K562 (cell line): ENCODE data around the gene EEF1A1. TPM values are rescaled to one million over a fixed set of nuclear protein-coding genes. Genes with fewer than 3 reads are reported as not detected.

ENCODE experiments used
- BACH1 ChIP-seq: fragments of 200-800 bp; sonication (Bioruptor generic); IDR thresholded peaks from 2 replicates; pipeline ENCODE4 v1.6.1; 2016; ENCODE audit warnings: missing genetic modification characterization, missing compliant biosample characterization
- CSDE1 ChIP-seq, 2 experiments: fragments of 450-650 bp; IDR thresholded peaks; 2 replicates each; pipeline ENCODE4 v1.6.1; 2016; ENCODE audit warnings: mild to moderate bottlenecking in 1 of 2
- ETV6 ChIP-seq, 3 experiments: fragments of 150-350 bp in 1 of 3; sonication (generic) in 1 of 3; formaldehyde crosslinking in 1 of 3; IDR thresholded peaks; 2 replicates each; pipeline versions ENCODE4 v1.6.1 to v1.8.0; 2014 to 2022; ENCODE audit warnings: borderline replicate concordance in 2 of 3, low read depth in 2 of 3, antibody characterized with exemption in 1 of 3, low read length in 1 of 3, mild to moderate bottlenecking in 1 of 3, missing genetic modification reagents in 1 of 3
- HDAC1 ChIP-seq, 2 experiments: fragments of 450-650 bp; IDR thresholded peaks; 2 replicates each; pipeline ENCODE4 v1.6.1; 2016 to 2017; ENCODE audit warnings: inconsistent platforms in 1 of 2, mild to moderate bottlenecking in 1 of 2, moderate library complexity in 1 of 2
- KLF13 ChIP-seq: fragments of 450-650 bp; IDR thresholded peaks from 2 replicates; pipeline ENCODE4 v1.6.1; 2016; ENCODE audit warnings: missing genetic modification characterization, low read depth, mild to moderate bottlenecking, missing compliant biosample characterization, moderate library complexity, borderline replicate concordance
- PYGO2 ChIP-seq: fragments of 450-650 bp; IDR thresholded peaks from 2 replicates; pipeline ENCODE4 v1.6.1; 2016; ENCODE audit warnings: mild to moderate bottlenecking, missing genetic modification characterization, moderate library complexity, missing compliant biosample characterization
- SP2 ChIP-seq: IDR thresholded peaks from 2 replicates; pipeline ENCODE4 v1.6.1; 2011; ENCODE audit warnings: mild to moderate bottlenecking, low read depth, low read length, moderate library complexity; ENCODE audit not compliant: poor library complexity, severe bottlenecking; ENCODE audit errors: extremely low read depth
- STAT5B ChIP-seq: fragments of 250-450 bp; sonication (Bioruptor Pico); IDR thresholded peaks from 2 replicates; pipeline ENCODE4 v1.8.0; 2021; ENCODE audit warnings: mild to moderate bottlenecking, inconsistent platforms
- ZBTB17 ChIP-seq: fragments of 450-650 bp; formaldehyde crosslinking; IDR thresholded peaks from 2 replicates; pipeline ENCODE4 v1.4.0; 2020; ENCODE audit warnings: mild to moderate bottlenecking
- ZNF445 ChIP-seq: fragments of 250-450 bp; sonication (Bioruptor Pico); IDR thresholded peaks from 2 replicates; pipeline ENCODE4 v1.4.0; 2020; ENCODE audit warnings: low read depth, mild to moderate bottlenecking, moderate library complexity
- ZNF584 ChIP-seq: fragments of 200-800 bp; sonication (Bioruptor generic); IDR thresholded peaks from 2 replicates; pipeline ENCODE4 v1.6.1; 2016; ENCODE audit warnings: low read depth, mild to moderate bottlenecking, missing genetic modification characterization, missing compliant biosample characterization
- ZNF785 ChIP-seq: fragments of 250-450 bp; sonication (Bioruptor Pico); IDR thresholded peaks from 2 replicates; pipeline ENCODE4 v1.4.0; 2020; ENCODE audit warnings: mild to moderate bottlenecking
- polyA plus RNA-seq, 8 experiments: library from polyadenylated mRNA; depleted of rRNA in 4 of 8; stranded (reverse) in 5 of 8; unstranded in 3 of 8; fragments of >200 nt; fragmentation: Nextera tagmentation in 2 of 8; fragmentation: Illumina TruSeq in 1 of 8; extraction: Ambion mirVana in 2 of 8; extraction: Trizol in 1 of 8; gene quantifications; 2 replicates each; pipeline versions ENCODE4 v1.2.1 to v1.2.3, GENCODE V29; 2011 to 2014; ENCODE audit warnings: inconsistent platforms in 1 of 8, missing spikeins in 1 of 8
- total RNA-seq, 7 experiments: library from RNA; depleted of rRNA in 6 of 7; stranded (reverse); fragments of >200 nt in 6 of 7; fragmentation: Illumina TruSeq in 2 of 7; extraction: Trizol in 2 of 7; gene quantifications; 2 replicates each; pipeline versions ENCODE4 v1.2.1 to v1.2.3, GENCODE V29; 2011 to 2021; ENCODE audit warnings: low replicate concordance in 1 of 7
- TF ChIP-seq, protein P1 (sequence below), 2 experiments: fragments of 450-650 bp; IDR thresholded peaks; 2 replicates each; pipeline ENCODE4 v1.6.1; 2016
- TF ChIP-seq, protein P2 (sequence below): fragments of 250-450 bp; sonication (Bioruptor Pico); IDR thresholded peaks from 2 replicates; pipeline ENCODE4 v1.8.0; 2021; ENCODE audit warnings: borderline replicate concordance, mild to moderate bottlenecking, moderate library complexity; ENCODE audit not compliant: poor library complexity, severe bottlenecking
- TF ChIP-seq, protein P3 (sequence below): fragments of 250-450 bp; sonication (Bioruptor Pico); IDR thresholded peaks from 2 replicates; pipeline ENCODE4 v1.4.0; 2020; ENCODE audit warnings: mild to moderate bottlenecking, moderate library complexity, borderline replicate concordance
- TF ChIP-seq, protein P4 (sequence below): fragments of 250-450 bp; sonication (Bioruptor Pico); IDR thresholded peaks from 2 replicates; pipeline ENCODE4 v1.6.1; 2021; ENCODE audit warnings: mild to moderate bottlenecking
- TF ChIP-seq, protein P5 (sequence below): fragments of 450-650 bp; conservative IDR thresholded peaks from 2 replicates; pipeline ENCODE4 v1.6.1; 2016; ENCODE audit warnings: missing genetic modification characterization, low read depth, mild to moderate bottlenecking, control low read depth, missing compliant biosample characterization

EEF1A1 gene
- total and polyA plus RNA-seq, 9 of the 15 experiments (the other 6 are each of a cell fraction or from before 2014, with no cell fraction given): 6,453 to 17,323 (median 11,082) TPM

DNA sequence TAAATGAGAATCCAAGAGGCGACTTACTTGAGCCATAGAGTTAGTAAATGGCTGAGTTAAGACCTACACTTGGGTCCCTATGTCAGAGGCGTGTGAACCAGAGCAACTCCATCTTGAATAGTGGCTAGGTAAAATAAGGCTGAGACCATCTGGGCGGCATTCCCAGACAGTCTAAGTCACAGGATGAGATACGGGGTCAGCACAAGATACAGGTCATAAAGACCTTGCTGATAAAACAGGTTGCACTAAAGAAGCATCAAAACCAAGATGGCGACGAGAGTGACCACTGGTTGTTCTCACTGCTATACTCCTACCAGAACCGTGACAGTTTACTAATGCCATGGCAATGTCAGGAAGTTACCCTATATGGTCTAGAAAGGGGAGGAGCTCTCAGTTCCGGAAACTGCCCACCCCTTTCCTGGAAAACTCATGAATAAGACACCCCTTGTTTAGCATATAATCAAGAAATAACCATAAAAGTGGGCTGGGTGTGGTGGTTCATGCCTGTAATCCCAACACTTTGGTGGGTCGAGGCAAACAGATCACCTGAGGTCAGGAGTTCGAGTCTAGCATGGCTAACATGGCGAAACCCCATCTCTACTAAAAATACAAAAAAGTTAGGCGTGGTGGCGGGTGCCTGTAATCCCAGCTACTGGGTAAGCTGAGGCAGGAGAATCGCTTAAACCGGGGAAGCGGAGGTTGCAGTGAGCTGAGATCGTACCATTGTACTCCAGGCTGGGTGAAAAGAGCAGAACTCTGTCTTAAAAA lies 43.9 kb upstream of the EEF1A1 start (continued):
- TF ChIP-seq, protein P1, sequence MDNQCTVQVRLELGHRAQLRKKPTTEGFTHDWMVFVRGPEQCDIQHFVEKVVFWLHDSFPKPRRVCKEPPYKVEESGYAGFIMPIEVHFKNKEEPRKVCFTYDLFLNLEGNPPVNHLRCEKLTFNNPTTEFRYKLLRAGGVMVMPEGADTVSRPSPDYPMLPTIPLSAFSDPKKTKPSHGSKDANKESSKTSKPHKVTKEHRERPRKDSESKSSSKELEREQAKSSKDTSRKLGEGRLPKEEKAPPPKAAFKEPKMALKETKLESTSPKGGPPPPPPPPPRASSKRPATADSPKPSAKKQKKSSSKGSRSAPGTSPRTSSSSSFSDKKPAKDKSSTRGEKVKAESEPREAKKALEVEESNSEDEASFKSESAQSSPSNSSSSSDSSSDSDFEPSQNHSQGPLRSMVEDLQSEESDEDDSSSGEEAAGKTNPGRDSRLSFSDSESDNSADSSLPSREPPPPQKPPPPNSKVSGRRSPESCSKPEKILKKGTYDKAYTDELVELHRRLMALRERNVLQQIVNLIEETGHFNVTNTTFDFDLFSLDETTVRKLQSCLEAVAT (IDR thresholded peaks at IDR 0.05): peak in 1 of 2 experiments; percentile 53; a peak in 1 of 4 replicates
- TF ChIP-seq ETV6 (IDR thresholded peaks at IDR 0.05; ENCODE audit: borderline replicate concordance in 1 of 2, low read depth in 2 of 2, low read length in 1 of 2): no peak
- no peak for TF ChIP-seq ETV6 (CRISPR knock-in tag; IDR thresholded peaks at IDR 0.05; ENCODE audit: borderline replicate concordance)
- TF ChIP-seq SP2: no peak
- TF ChIP-seq ZNF584: peak; percentile 100
- TF ChIP-seq HDAC1 (IDR thresholded peaks at IDR 0.05): no peak
- TF ChIP-seq, protein P2, sequence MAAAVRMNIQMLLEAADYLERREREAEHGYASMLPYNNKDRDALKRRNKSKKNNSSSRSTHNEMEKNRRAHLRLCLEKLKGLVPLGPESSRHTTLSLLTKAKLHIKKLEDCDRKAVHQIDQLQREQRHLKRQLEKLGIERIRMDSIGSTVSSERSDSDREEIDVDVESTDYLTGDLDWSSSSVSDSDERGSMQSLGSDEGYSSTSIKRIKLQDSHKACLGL (CRISPR knock-in tag): peak; percentile 86
- TF ChIP-seq KLF13: peak; percentile 100
- TF ChIP-seq ZBTB17: peak; percentile 98
- peak; percentile 100 for TF ChIP-seq PYGO2
- TF ChIP-seq, protein P3, sequence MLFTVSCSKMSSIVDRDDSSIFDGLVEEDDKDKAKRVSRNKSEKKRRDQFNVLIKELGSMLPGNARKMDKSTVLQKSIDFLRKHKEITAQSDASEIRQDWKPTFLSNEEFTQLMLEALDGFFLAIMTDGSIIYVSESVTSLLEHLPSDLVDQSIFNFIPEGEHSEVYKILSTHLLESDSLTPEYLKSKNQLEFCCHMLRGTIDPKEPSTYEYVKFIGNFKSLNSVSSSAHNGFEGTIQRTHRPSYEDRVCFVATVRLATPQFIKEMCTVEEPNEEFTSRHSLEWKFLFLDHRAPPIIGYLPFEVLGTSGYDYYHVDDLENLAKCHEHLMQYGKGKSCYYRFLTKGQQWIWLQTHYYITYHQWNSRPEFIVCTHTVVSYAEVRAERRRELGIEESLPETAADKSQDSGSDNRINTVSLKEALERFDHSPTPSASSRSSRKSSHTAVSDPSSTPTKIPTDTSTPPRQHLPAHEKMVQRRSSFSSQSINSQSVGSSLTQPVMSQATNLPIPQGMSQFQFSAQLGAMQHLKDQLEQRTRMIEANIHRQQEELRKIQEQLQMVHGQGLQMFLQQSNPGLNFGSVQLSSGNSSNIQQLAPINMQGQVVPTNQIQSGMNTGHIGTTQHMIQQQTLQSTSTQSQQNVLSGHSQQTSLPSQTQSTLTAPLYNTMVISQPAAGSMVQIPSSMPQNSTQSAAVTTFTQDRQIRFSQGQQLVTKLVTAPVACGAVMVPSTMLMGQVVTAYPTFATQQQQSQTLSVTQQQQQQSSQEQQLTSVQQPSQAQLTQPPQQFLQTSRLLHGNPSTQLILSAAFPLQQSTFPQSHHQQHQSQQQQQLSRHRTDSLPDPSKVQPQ (CRISPR knock-in tag): peak; percentile 96
- peak; percentile 95 for TF ChIP-seq STAT5B (CRISPR knock-in tag)
- TF ChIP-seq, protein P4, sequence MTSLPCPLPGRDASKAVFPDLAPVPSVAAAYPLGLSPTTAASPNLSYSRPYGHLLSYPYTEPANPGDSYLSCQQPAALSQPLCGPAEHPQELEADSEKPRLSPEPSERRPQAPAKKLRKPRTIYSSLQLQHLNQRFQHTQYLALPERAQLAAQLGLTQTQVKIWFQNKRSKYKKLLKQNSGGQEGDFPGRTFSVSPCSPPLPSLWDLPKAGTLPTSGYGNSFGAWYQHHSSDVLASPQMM (CRISPR knock-in tag): peak; percentile 75
- TF ChIP-seq CSDE1 (IDR thresholded peaks at IDR 0.05): 0 out of 4 replicates have a peak, but pooled peaks of 1 of the 2 experiments have one; percentile 37
- peak; percentile 99 for TF ChIP-seq ZNF445 (CRISPR knock-in tag)
- peak; percentile 95 for TF ChIP-seq ZNF785 (CRISPR knock-in tag)
- peak; percentile 99 for TF ChIP-seq BACH1
- TF ChIP-seq, protein P5, sequence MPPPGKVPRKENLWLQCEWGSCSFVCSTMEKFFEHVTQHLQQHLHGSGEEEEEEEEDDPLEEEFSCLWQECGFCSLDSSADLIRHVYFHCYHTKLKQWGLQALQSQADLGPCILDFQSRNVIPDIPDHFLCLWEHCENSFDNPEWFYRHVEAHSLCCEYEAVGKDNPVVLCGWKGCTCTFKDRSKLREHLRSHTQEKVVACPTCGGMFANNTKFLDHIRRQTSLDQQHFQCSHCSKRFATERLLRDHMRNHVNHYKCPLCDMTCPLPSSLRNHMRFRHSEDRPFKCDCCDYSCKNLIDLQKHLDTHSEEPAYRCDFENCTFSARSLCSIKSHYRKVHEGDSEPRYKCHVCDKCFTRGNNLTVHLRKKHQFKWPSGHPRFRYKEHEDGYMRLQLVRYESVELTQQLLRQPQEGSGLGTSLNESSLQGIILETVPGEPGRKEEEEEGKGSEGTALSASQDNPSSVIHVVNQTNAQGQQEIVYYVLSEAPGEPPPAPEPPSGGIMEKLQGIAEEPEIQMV (tag): peak; percentile 97
